GM23338 (cell line): Measurements from ENCODE around the gene DENND5A. TPM values are rescaled to one million over a fixed set of nuclear protein-coding genes. Genes with fewer than 3 reads are reported as not detected.

Experiments
- ATAC-seq: fragments of 200-7000 bp; cut with Tn5 transposase; 3 replicates; pipeline ENCODE4 v1.9.1; 2020
- DNase-seq: peaks from one replicate; pipeline ENCODE4 v3.0.0-alpha.2; 2015; ENCODE audit warnings: low spot score
- H2AFZ ChIP-seq: fragments of 200-600 bp; sonication (generic); 2 replicates; pipeline ENCODE4 v1.8.0; 2016; ENCODE audit warnings: antibody characterized with exemption, mild to moderate bottlenecking, moderate library complexity
- H3F3A ChIP-seq: fragments of 200-600 bp; sonication (generic); replicated peaks from 2 replicates; pipeline ENCODE4 v1.8.0; 2017; ENCODE audit warnings: antibody characterized with exemption, mixed run types, low read depth
- H3K27ac ChIP-seq: fragments of 200-600 bp; sonication (generic); 2 replicates; pipeline ENCODE4 v1.6.1; 2016; ENCODE audit warnings: low read depth
- H3K27me3 ChIP-seq: fragments of 200-600 bp; sonication (generic); 2 replicates; pipeline ENCODE4 v1.8.0; 2016; ENCODE audit warnings: mild to moderate bottlenecking, mixed run types, moderate library complexity; ENCODE audit not compliant: insufficient read depth
- H3K36me3 ChIP-seq: fragments of 200-600 bp; sonication (generic); 2 replicates; pipeline ENCODE4 v1.8.0; 2016; ENCODE audit warnings: mild to moderate bottlenecking; ENCODE audit not compliant: insufficient read depth
- H3K4me1 ChIP-seq: fragments of 200-600 bp; sonication (generic); 2 replicates; pipeline ENCODE4 v1.8.0; 2016; ENCODE audit warnings: mild to moderate bottlenecking, moderate library complexity; ENCODE audit not compliant: insufficient read depth
- H3K4me2 ChIP-seq: fragments of 200-600 bp; sonication (generic); 2 replicates; pipeline ENCODE4 v1.7.1; 2017; ENCODE audit warnings: mixed run types
- H3K4me3 ChIP-seq: fragments of 200-600 bp; sonication (generic); 2 replicates; pipeline ENCODE4 v1.6.1; 2016; ENCODE audit warnings: mixed run types
- H3K79me2 ChIP-seq: fragments of 200-600 bp; sonication (generic); replicated peaks from 2 replicates; pipeline ENCODE4 v1.8.0; 2017; ENCODE audit warnings: mild to moderate bottlenecking; ENCODE audit not compliant: insufficient read depth
- H3K9me2 ChIP-seq: fragments of 200-600 bp; sonication (generic); 2 replicates; pipeline ENCODE4 v1.8.0; 2017; ENCODE audit not compliant: insufficient read depth
- H4K20me1 ChIP-seq: fragments of 200-600 bp; sonication (generic); replicated peaks from 2 replicates; pipeline ENCODE4 v1.8.0; 2017; ENCODE audit warnings: mild to moderate bottlenecking; ENCODE audit not compliant: insufficient read depth
- H3K27ac Mint-ChIP-seq: 2 replicates; pipeline ENCODE4 v1.8.0; 2020; ENCODE audit warnings: inconsistent platforms, mild to moderate bottlenecking, moderate library complexity, mixed read lengths
- H3K27me3 Mint-ChIP-seq: 3 replicates; pipeline ENCODE4 v1.8.0; 2022; ENCODE audit warnings: low read depth, mild to moderate bottlenecking, moderate library complexity, mixed read lengths, inconsistent platforms; ENCODE audit not compliant: insufficient read depth, poor library complexity
- H3K36me3 Mint-ChIP-seq: 3 replicates; pipeline ENCODE4 v1.8.0; 2021; ENCODE audit warnings: low read depth, mild to moderate bottlenecking, inconsistent platforms, moderate library complexity, mixed read lengths
- H3K4me1 Mint-ChIP-seq: 3 replicates; pipeline ENCODE4 v1.8.0; 2020; ENCODE audit warnings: mild to moderate bottlenecking, inconsistent platforms, mixed read lengths
- H3K4me3 Mint-ChIP-seq: 3 replicates; pipeline ENCODE4 v1.8.0; 2021; ENCODE audit warnings: moderate library complexity, mild to moderate bottlenecking, inconsistent platforms, mixed read lengths
- H3K9me3 Mint-ChIP-seq: 3 replicates; pipeline ENCODE4 v1.8.0; 2020; ENCODE audit warnings: moderate library complexity, mild to moderate bottlenecking, inconsistent platforms, mixed read lengths
- CREB1 ChIP-seq: fragments of 250-450 bp; sonication (Bioruptor Pico); IDR thresholded peaks from 2 replicates; pipeline ENCODE4 v1.5.0; 2020; ENCODE audit warnings: low read depth, mild to moderate bottlenecking, moderate library complexity
- CTCF ChIP-seq, 2 experiments: fragments of 200-600 bp in 1 of 2; sonication (generic) in 1 of 2; conservative IDR thresholded peaks; 2 replicates each; pipeline versions ENCODE4 v1.5.1 to v1.6.1; 2016 to 2017; ENCODE audit warnings: antibody characterized with exemption in 2 of 2, low read depth in 2 of 2, mild to moderate bottlenecking in 2 of 2, moderate library complexity in 1 of 2
- ETS1 ChIP-seq: IDR thresholded peaks from 2 replicates; pipeline ENCODE4 v1.6.1; 2016; ENCODE audit warnings: antibody characterized with exemption
- EZH2phosphoT487 ChIP-seq: fragments of 200-600 bp; sonication (generic); IDR thresholded peaks from one replicate; pipeline ENCODE4 v1.8.1; 2018; ENCODE audit warnings: antibody characterized with exemption; ENCODE audit not compliant: unreplicated experiment
- JUNB ChIP-seq: IDR thresholded peaks from one replicate; pipeline ENCODE4 v1.6.1; 2016; ENCODE audit warnings: antibody characterized with exemption; ENCODE audit not compliant: unreplicated experiment
- NANOG ChIP-seq: IDR thresholded peaks from 2 replicates; pipeline ENCODE4 v1.6.1; 2016; ENCODE audit warnings: antibody characterized with exemption, borderline replicate concordance
- POLR2AphosphoS5 ChIP-seq: IDR thresholded peaks from 2 replicates; pipeline ENCODE4 v1.6.1; 2016; ENCODE audit warnings: antibody characterized with exemption, low read depth
- STAT1 ChIP-seq: IDR thresholded peaks from one replicate; pipeline ENCODE4 v1.6.1; 2016; ENCODE audit warnings: antibody characterized with exemption; ENCODE audit not compliant: unreplicated experiment
- ZNF114 ChIP-seq: fragments of 250-450 bp; sonication (Bioruptor Pico); IDR thresholded peaks from 2 replicates; pipeline ENCODE4 v1.5.0; 2020; ENCODE audit warnings: mild to moderate bottlenecking, moderate library complexity
- ZNF331 ChIP-seq: fragments of 250-450 bp; sonication (Bioruptor Pico); IDR thresholded peaks from 2 replicates; pipeline ENCODE4 v1.5.0; 2020; ENCODE audit warnings: low read depth, mild to moderate bottlenecking, moderate library complexity
- ZNF462 ChIP-seq: fragments of 250-450 bp; sonication (Bioruptor Pico); IDR thresholded peaks from 2 replicates; pipeline ENCODE4 v1.5.0; 2020; ENCODE audit warnings: mild to moderate bottlenecking, moderate library complexity
- polyA plus RNA-seq: library from polyadenylated mRNA; unstranded; fragments of >200 nt; fragmentation: Nextera tagmentation; extraction: Ambion mirVana; gene quantifications from 2 replicates; pipeline ENCODE4 v1.2.1, GENCODE V29; 2016
- total RNA-seq: library from RNA; depleted of rRNA; stranded (reverse); fragments of >200 nt; shearing (Covaris generic); gene quantifications from 2 replicates; pipeline ENCODE4 v1.2.3, GENCODE V29; 2014

Gene DENND5A
- total and polyA plus RNA-seq, 2 experiments from 2014 or later, result 28.1 to 56.3 TPM

GRCh38 chr11:9210922-9211320 lies 54.2 kb downstream of the DENND5A start:
- H3K27me3 Mint-ChIP-seq, result peaks cover 7% of the 10 kb centered on the region
- H3K9me3 Mint-ChIP-seq, result no peaks in the 10 kb centered on the region
- H3K4me1 Mint-ChIP-seq, result peaks cover 19% of the 10 kb centered on the region
- Histone ChIP-seq H3K27me3 (no peaks in the 10 kb centered on the region), H3K79me2 (peaks cover 90% of the 10 kb centered on the region), H3F3A (no peaks in the 10 kb centered on the region), H2AFZ (no peak overlapping the region), H4K20me1 (peaks cover 16% of the 10 kb centered on the region), H3K4me2 (no peak overlapping the region), H3K27ac (no peak overlapping the region), H3K36me3 (no peaks in the 10 kb centered on the region), H3K9me2 (no peaks in the 10 kb centered on the region), H3K4me3 (no peak overlapping the region), H3K4me1 (peaks cover 6% of the 10 kb centered on the region; the same call in 1 of the 2 replicates)
- no peaks in the 10 kb centered on the region for H3K36me3 Mint-ChIP-seq
- no peak overlapping the region for H3K27ac Mint-ChIP-seq
- DNase-seq (no peak), ATAC-seq (no peak)
- TF ChIP-seq JUNB, result no peak
- H3K4me3 Mint-ChIP-seq, result no peak overlapping the region

DNA sequence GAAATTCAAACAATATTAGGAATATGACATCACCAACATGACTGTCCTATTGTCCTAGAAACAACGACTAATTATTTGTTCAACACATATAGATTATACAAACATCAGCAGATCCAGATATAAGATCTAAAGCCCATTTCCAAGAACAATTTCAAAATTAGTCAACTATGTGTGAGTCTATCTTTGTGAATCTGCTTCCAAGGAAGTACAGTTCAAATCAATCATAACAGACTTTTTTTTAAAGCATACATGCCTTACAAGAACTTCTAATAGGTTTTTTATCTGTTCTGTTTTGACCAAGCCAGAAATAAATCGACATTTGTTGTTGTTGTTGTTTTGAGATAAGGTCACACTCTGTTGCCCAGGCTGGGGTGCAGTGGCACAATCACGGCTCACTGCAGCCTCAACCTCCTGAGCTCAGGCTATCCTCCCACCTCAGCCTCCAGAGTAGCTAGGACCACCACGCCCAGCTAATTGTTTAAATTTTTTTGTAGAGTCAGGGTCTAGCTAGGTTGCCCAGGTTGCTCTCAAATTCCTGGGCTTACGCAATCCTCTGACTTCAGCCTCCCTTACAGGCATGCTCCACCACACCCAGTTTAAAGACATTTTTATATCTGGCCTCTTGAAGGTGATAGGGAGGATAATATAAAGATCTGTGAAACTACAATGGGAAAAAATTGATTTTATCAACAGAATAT lies 54.8 kb downstream of the DENND5A start:
- Histone ChIP-seq H3K4me3 (no peak overlapping the region), H3K79me2 (peaks cover 84% of the 10 kb centered on the region), H3K27me3 (no peaks in the 10 kb centered on the region), H2AFZ (no peak overlapping the region), H3K36me3 (no peaks in the 10 kb centered on the region), H3K4me1 (peaks cover 6% of the 10 kb centered on the region; the same call in 1 of the 2 replicates), H4K20me1 (peaks cover 16% of the 10 kb centered on the region), H3K9me2 (no peaks in the 10 kb centered on the region), H3F3A (no peaks in the 10 kb centered on the region), H3K4me2 (no peak overlapping the region), H3K27ac (no peak overlapping the region)
- Mint-ChIP-seq H3K27ac (peak overlapping the region; percentile 25; the same call in 1 of the 2 replicates), H3K4me1 (peaks cover 17% of the 10 kb centered on the region), H3K27me3 (peaks cover 7% of the 10 kb centered on the region), H3K9me3 (no peaks in the 10 kb centered on the region), H3K36me3 (no peaks in the 10 kb centered on the region), H3K4me3 (no peak overlapping the region)
- no peak for DNase-seq
- ATAC-seq, result no peak
- TF ChIP-seq CTCF (conservative IDR thresholded peaks at IDR 0.05; ENCODE audit: low read depth in 2 of 2) (no peak), CREB1 (CRISPR knock-in tag) (no peak), ZNF114 (no peak), POLR2AphosphoS5 (no peak), ZNF331 (CRISPR knock-in tag) (no peak), ZNF462 (CRISPR knock-in tag) (no peak), NANOG (no peak), JUNB (no peak), ETS1 (no peak), STAT1 (no peak), EZH2phosphoT487 (no peak)
